ENCODE data around the gene GALNT18.

GALNT18 gene

DNA sequence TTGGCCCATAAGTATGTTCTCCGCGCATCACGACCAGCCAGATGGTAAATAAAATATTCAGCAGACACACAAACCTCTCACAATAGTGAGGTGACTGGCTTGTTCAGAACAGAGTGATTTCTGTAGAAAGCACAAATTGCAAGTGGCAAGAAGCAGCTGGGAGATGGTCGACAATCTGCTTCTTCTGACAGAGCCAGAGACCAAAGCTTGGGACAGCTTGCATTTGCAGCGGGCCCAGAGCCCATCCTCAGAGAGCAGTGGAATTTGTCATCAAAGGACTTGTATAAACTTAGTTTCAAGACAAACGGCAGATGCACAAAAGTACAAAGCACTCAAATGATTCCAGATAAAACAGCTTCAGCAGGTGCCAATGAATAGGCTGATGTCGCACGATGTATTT is 7.6 kb upstream of the GALNT18 start:
- H3K9ac ChIP-seq (ENCODE audit: low read length): no peak overlapping the region
- TF ChIP-seq, protein P1, sequence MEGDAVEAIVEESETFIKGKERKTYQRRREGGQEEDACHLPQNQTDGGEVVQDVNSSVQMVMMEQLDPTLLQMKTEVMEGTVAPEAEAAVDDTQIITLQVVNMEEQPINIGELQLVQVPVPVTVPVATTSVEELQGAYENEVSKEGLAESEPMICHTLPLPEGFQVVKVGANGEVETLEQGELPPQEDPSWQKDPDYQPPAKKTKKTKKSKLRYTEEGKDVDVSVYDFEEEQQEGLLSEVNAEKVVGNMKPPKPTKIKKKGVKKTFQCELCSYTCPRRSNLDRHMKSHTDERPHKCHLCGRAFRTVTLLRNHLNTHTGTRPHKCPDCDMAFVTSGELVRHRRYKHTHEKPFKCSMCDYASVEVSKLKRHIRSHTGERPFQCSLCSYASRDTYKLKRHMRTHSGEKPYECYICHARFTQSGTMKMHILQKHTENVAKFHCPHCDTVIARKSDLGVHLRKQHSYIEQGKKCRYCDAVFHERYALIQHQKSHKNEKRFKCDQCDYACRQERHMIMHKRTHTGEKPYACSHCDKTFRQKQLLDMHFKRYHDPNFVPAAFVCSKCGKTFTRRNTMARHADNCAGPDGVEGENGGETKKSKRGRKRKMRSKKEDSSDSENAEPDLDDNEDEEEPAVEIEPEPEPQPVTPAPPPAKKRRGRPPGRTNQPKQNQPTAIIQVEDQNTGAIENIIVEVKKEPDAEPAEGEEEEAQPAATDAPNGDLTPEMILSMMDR (IDR thresholded peaks at IDR 0.05; ENCODE audit: low read length): no peak
- no peak for TF ChIP-seq EZH2phosphoT487 (IDR thresholded peaks at IDR 0.05; ENCODE audit: low read length)
- no peak for TF ChIP-seq EZH2 (optimal IDR thresholded peaks at IDR 0.05; ENCODE audit: low read depth, low read length)
- no peaks in the 10 kb centered on the region for H3K9me3 ChIP-seq (replicated peaks; ENCODE audit: insufficient read depth, low read length)
- no peaks in the 10 kb centered on the region for H4K20me1 ChIP-seq (ENCODE audit: insufficient read depth, low read length)
- no peak overlapping the region for H3K4me3 ChIP-seq (ENCODE audit: low read length)
- no peak overlapping the region for H3K4me2 ChIP-seq (ENCODE audit: low read depth, low read length)
- no peak overlapping the region for H3K27ac ChIP-seq (ENCODE audit: low read length)
- no peaks in the 10 kb centered on the region for H3K27me3 ChIP-seq (replicated peaks; ENCODE audit: insufficient read depth, low read length)
- H3K36me3 ChIP-seq (replicated peaks; ENCODE audit: insufficient read depth, low read length): no peaks in the 10 kb centered on the region
- H3K79me2 ChIP-seq (ENCODE audit: low read length): no peaks in the 10 kb centered on the region
- DNase-seq: no peak
- no peaks in the 10 kb centered on the region for H3F3A ChIP-seq (ENCODE audit: insufficient read depth, low read length)
- no peaks in the 10 kb centered on the region for H3K4me1 ChIP-seq (ENCODE audit: low read length)
- H3K9me2 ChIP-seq (replicated peaks; ENCODE audit: insufficient read depth, low read length): no peaks in the 10 kb centered on the region
- H2AFZ ChIP-seq (ENCODE audit: low read length): no peak overlapping the region

DNA sequence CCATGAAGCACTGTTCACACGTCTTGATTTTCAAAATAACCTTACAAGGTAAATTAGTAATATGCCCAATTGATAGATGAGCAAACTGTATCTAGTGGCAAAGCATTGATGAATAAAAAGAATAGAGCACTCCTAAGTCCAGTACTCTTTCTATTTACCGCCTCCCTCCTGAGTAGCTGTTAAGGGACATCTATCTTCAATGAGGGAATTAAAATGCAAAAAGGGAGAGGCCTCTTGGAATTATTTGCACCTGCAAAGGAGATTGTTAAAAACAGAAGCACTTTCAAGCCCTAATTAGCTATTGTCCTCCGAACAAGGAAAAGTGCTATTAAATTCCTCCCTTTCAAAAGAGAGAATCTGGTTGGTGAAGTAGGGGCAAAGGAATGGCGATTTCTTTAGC is 6.8 kb upstream of the GALNT18 start:
- no peaks in the 10 kb centered on the region for H3K9me3 ChIP-seq (replicated peaks; ENCODE audit: insufficient read depth, low read length)
- H3K27me3 ChIP-seq (replicated peaks; ENCODE audit: insufficient read depth, low read length): no peaks in the 10 kb centered on the region
- TF ChIP-seq EZH2 (optimal IDR thresholded peaks at IDR 0.05; ENCODE audit: low read depth, low read length) (no peak), EZH2phosphoT487 (IDR thresholded peaks at IDR 0.05; ENCODE audit: low read length) (no peak)
- TF ChIP-seq, protein P1 (IDR thresholded peaks at IDR 0.05; ENCODE audit: low read length): no peak
- H3K27ac ChIP-seq (ENCODE audit: low read length): no peak overlapping the region
- H3K9me2 ChIP-seq (replicated peaks; ENCODE audit: insufficient read depth, low read length): no peaks in the 10 kb centered on the region
- no peak overlapping the region for H2AFZ ChIP-seq (ENCODE audit: low read length)
- no peak overlapping the region for H3K9ac ChIP-seq (ENCODE audit: low read length)
- no peak overlapping the region for H3K4me3 ChIP-seq (ENCODE audit: low read length)
- no peak for DNase-seq
- no peak overlapping the region for H3K4me2 ChIP-seq (ENCODE audit: low read depth, low read length)
- H3K36me3 ChIP-seq (replicated peaks; ENCODE audit: insufficient read depth, low read length): no peaks in the 10 kb centered on the region
- H3K79me2 ChIP-seq (ENCODE audit: low read length): no peaks in the 10 kb centered on the region
- H3F3A ChIP-seq (ENCODE audit: insufficient read depth, low read length): no peaks in the 10 kb centered on the region
- no peaks in the 10 kb centered on the region for H4K20me1 ChIP-seq (ENCODE audit: insufficient read depth, low read length)
- H3K4me1 ChIP-seq (ENCODE audit: low read length): no peaks in the 10 kb centered on the region

DNA sequence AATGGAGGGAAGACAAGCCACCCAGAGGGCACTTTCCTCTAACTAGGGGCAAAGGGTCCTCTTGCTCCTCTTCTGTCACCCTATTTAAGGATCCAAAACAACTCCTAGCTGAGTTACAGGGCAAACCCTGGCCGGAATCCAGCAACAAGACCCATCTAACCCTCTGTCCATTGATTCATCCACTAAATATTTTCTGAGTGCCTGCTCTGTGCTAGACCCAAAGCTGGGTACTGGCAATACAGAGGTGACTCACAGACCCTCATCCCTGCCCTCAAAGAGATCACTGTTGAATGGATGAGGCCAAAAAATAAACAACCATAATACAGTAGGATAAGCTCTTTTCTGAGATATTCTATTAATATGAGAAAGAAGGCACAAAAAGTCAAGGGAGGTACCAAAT is 4.3 kb upstream of the GALNT18 start:
- H3F3A ChIP-seq (ENCODE audit: insufficient read depth, low read length): no peaks in the 10 kb centered on the region
- H3K9ac ChIP-seq (ENCODE audit: low read length): no peak overlapping the region
- H3K9me3 ChIP-seq (replicated peaks; ENCODE audit: insufficient read depth, low read length): no peaks in the 10 kb centered on the region
- no peaks in the 10 kb centered on the region for H3K79me2 ChIP-seq (ENCODE audit: low read length)
- no peak overlapping the region for H3K27ac ChIP-seq (ENCODE audit: low read length)
- no peaks in the 10 kb centered on the region for H3K9me2 ChIP-seq (replicated peaks; ENCODE audit: insufficient read depth, low read length)
- H3K4me1 ChIP-seq (ENCODE audit: low read length): no peaks in the 10 kb centered on the region
- TF ChIP-seq EZH2 (optimal IDR thresholded peaks at IDR 0.05; ENCODE audit: low read depth, low read length) (no peak), EZH2phosphoT487 (IDR thresholded peaks at IDR 0.05; ENCODE audit: low read length) (no peak)
- TF ChIP-seq, protein P1 (IDR thresholded peaks at IDR 0.05; ENCODE audit: low read length): no peak
- DNase-seq: no peak
- H3K4me3 ChIP-seq (ENCODE audit: low read length): no peak overlapping the region
- no peak overlapping the region for H3K4me2 ChIP-seq (ENCODE audit: low read depth, low read length)
- H4K20me1 ChIP-seq (ENCODE audit: insufficient read depth, low read length): no peaks in the 10 kb centered on the region
- H3K27me3 ChIP-seq (replicated peaks; ENCODE audit: insufficient read depth, low read length): no peaks in the 10 kb centered on the region
- no peak overlapping the region for H2AFZ ChIP-seq (ENCODE audit: low read length)
- no peaks in the 10 kb centered on the region for H3K36me3 ChIP-seq (replicated peaks; ENCODE audit: insufficient read depth, low read length)
